SIG-M5 (cell line): Measurements from ENCODE around the gene B3GNT5.

ENCODE experiments used
- DNase-seq: peaks from one replicate; lab custom pipeline; 2025; lab: John Stamatoyannopoulos, UW

B3GNT5 gene

DNA sequence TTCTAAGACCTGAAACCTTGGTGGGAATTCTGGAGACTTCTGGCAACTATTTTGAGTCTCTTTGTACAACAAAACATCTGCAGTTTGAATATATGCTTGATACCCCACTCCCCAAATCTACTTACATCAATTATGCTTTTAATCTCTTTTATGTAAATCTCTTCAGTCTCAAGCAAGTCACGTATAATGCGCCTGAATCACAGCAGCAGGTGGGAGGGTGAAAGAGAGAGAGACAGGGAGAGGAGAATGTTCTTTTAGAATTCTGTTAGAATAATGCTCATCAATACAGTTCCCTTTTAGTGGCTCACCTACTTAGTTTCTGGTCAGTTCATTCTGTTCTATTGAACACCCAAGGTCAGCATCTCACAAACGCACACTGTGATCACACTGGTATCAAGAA is 22.2 kb upstream of the B3GNT5 start:
- DNase-seq: no peak

DNA sequence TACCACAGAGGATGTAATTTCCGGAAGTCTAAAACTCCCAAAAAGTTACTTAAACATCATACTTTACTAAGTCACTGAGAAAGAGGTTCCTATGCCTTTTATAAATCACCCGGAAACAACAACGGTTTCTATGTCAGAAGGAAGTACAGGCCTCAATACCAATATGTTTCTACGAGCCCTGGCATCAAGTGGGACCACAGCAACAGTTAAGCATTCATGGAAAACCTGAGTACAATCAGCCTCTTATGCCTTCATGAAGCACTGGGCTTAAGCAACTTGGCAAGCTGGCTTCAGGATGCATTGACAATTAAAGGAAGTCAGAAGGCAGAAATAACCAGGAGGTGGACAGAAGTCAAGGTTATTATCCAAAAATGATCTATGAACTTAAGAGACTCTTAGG is 19.1 kb upstream of the B3GNT5 start:
- DNase-seq: no peak

DNA sequence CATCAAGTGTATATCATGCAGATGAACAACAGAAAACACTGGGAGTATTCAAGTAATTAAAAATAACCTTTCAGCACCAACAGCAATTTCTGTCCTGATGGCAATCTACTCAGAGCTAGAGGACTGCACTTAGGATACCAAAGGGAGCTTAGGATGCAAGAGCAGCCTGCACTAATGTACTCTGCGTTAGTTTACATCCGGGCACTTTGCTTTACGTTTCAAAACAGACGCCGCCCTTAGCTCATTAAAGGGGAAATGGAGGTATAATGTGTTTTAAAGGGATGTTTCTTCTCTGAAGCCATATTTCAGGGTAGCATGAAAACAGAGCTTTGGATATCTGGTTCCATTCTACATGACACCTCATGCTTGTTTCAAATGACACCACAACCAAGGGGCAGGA is 14.0 kb upstream of the B3GNT5 start:
- DNase-seq: no peak

DNA sequence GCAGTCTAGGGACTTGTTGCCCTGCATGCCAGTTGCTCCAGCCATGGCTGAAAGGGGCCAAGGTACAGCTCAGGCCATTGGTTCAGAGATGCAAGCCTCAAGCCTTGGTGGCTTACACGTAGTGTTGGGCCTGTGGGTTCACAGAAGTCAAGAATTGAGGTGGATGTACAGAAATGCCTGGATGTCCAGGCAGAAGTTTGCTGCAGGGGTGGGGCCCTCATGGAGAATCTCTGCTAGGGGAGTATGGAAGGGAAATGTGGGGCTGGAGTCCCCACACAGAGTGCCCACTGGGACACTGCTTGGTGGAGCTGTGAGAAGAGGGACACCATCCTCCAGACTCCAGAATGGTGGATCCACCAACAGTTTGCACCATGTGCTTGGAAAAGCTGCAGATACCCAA is 10.6 kb upstream of the B3GNT5 start:
- DNase-seq: no peak

DNA sequence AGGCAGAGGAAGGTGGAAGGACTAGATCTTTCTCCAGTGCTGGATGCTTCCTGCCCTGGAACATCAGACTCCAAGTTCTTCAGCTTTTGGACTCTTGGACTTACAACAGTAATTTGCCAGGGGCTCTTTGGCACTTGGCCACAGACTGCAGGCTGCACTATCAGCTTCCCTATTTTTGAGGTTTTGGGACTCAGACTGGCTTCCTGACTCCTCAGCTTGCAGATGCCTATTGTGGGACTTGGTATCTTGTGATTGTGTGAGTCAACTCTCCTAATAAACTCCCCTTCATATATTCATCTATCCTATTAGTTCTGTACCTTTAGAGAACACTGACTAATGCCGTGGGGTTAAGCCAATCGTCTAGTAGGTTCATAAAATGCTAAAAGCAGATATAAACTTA is 8.8 kb upstream of the B3GNT5 start:
- DNase-seq: peak; percentile 16

DNA sequence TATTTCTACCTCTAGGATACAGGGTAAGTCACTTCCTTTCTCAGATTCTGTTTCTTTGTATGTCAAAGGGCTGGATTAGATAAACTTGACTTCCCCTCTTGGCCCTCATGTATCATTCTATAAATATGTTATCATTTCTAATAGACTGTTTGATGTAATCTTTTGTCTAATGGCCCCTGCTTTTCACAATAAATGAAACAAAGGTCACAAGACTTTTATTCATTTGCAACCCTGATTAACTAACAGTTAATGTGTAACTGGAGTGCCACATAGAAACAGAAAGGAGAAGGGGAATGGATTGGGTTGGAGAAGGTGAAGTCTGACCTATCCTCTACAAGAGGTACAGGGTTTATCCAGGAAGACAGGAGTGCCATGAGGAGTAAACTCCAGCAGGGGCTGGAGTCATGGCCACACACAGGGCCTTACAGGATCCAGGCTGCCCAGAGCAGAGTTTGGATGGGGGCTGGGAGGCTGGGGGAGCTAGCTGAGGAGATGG is 8.0 kb upstream of the B3GNT5 start:
- no peak for DNase-seq

DNA sequence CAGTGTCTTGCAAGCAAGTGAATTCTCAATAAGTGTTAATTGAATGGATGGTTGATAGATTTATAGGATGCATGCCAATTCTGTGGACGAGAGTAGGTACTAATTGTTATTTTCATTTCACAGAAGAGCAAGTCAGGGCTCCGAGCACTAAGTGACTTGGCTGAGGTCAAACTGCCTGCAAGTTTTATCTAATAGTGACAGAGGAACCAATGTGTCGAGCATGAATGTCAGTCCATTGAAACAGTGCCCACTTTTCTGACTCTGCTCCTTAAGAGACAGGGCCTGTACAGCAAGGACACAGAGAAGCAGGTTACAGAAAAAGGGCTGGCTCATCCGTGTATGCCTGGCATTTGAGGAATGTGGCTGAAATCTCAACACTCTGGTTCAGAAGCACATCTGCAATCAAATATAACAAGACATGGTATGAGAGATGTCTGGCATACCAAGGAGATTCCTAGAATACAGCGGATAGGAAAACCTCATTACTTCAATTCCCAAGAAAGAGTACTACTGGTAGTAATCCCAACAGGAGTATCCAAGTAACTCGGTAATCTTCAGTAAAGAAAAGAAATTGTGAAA is 6.0 kb upstream of the B3GNT5 start:
- DNase-seq: no peak

DNA sequence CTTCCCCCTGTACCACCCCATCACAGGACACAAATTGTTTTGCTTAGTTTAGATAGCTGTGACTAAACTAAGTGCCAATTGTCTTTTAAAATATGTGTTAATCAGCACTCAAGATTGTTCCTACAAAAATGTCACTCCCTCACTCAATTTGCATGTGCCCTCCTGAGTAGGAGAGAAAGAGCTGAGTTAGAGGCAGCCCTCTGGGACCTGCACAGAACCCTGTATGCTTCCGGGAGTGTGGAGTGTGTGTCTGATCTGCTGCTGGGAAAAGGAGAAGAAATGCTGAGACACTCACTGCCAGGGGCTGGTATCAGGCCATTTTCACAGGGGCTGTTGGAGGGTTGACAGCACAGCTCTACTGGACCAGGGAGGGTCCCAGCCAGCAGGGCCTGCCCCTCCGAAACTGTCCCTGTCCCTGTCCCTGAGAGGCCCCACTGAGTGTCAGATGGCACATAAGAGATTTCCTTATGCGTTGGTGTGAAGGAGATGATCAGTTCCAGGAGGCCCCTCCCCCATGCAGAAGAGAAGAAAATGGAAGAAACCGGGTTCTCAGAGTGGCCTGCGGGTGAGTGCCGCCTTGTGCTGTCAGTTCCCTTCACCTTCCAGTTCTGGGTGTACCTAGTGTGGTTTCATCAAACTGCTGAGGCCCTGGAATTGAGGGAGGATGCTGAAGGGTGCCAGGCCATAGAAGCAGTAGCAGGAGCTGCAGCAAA is 3.9 kb upstream of the B3GNT5 start:
- no peak for DNase-seq

DNA sequence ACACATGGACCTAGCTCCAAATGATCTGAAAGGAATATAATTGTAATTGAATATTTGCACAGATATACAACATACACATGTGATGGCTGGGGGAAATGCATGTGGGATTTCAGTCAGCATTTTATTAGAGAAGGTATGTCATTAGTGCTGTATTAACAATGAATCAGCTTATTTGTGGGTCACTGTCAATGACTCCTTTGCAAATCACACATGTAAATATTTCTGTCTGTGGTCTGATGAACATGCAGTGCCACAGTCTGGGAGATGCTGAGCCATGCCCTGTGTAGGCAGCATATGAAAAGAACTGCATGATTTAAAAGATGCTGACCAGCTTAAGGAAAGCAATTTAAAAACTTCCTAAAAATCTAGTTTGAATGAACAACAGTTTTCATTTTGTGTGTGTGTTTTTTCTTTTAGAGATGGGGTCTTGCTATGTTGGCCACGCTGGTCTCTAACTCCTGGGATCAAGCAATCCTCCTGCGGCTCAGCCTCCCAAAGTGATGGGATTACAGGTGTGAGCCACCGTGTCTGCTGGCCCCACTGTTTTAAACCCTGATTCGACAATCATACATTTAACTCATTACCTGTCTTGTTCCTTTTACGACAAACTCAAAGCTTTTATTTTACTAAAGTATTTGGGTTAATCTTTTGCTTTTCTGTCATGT is 803 bp upstream of the B3GNT5 start:
- DNase-seq: no peak

DNA sequence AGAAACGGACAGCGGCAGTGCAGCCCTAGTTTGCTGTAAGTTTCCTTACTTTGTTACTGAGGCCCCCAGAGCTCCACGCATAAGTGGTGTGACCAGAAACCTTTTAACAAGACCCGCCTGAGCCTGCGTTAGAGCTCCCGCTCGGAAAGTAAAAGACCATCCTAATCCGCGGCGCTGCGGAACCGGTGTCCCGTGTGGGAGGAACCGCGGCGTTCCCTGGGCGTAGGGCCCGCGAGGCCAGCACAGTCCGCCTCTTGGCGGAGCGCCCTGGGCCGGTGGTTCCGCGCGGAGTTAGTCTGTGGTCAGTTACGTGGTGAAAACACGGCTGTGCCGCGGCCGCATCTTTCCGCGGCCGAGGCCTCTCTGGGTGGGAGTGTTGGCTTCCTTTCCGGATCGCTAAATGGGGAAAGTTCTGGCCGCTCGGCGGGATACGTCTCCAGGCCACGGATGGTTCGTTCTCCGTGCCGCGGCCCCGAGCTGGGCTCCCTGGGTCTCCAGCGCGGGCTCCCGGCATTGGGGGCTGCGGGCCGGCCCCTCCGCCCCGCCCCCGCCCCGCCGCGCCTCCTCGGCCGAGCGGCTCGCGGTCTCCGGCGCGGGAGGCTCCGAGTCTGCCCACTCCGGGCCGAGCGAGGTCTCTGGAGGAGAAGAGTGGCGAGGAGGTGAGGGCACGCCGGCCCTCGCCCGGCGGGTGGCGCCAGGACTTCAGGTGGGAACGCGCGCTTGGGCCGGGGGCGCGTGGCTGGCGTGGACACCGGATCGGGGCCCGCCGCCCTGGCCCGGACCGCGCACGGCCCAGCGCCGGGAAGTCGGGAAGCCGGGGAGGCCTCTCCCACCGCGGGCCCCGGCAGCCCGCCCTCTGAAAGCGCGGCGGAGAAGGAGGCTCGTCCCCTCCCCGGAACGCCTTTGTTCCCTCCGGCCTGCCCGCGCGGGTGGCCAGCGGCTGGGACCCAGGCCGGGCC is 754 bp downstream of the B3GNT5 start:
- no peak for DNase-seq

DNA sequence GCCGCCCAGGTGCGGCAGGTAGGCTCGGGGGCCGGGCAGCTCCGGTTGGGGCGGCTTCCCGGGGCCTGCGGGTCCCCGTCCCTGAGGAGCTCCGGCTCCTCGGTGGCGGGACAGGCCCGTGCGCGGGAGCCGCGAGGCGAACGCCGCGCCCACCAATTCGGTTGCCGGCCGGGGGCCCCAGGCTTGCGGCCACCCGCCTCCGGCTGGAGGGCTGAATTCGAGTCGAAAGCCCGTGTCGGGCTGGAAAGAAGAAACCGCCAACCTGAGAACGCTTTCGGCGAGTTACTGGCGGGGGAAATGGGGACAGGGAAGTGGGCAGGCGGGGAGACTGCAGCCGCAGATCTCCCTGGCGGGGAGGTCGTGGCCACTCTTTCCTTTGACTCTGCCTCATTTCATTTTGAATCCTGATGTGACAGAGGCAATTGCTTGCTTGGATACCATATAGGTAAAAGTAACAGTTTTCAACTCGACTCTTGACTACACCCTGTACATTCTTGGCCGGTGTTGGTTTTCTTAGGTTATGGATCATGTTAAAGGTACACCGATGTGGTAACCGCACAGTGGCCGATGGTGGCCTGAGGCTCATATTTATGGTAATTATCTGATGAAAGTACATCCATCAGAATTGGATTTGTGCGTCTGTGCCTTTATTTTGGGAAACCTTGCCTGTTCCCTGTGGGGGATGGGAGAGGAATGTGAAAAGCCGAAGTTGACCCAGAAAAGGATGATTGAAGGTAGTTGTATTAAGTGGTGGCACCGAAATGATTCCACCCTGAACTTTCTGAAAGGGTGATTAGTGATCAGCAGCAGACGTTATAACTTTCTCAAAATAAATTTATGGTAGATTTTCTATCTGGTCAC is 1.7 kb downstream of the B3GNT5 start:
- DNase-seq: no peak

DNA sequence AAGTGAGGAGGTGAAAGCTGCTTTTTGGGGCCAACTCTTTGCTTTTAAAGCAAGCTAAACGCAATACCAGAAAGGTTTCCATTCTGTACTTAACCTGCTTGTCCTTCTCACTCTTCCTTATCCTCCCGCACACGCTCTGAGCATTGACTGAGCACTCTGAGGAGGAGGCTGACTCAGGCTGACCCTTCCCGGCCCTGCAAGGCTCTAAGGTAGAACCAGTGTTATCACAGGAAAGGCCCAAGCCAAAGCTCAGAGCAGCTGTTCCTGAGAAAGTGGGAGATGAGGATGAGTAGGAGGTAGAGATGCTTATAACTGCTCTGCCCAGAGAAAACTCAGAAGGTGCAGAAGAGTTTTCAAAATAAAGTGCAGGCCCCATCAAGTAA is 2.3 kb downstream of the B3GNT5 start:
- no peak for DNase-seq

DNA sequence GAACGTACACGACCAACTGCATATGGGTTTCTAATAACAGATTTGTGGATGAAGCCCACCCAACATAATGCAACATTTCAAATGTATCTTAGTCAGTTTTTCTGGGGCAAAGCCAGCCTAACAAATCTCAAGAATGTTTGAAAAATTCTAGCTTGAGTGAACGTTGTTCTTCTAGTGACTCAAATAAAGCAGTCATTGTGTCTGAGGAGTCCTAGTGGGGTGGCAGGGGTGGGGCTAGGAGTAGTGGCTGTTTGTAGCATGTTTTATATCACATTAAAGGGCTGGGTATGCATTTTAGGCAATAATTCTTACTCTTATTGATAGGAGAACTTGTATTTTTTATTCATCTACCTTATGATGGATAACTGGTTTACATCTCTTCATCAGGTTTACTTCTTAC is 6.0 kb downstream of the B3GNT5 start:
- no peak for DNase-seq

DNA sequence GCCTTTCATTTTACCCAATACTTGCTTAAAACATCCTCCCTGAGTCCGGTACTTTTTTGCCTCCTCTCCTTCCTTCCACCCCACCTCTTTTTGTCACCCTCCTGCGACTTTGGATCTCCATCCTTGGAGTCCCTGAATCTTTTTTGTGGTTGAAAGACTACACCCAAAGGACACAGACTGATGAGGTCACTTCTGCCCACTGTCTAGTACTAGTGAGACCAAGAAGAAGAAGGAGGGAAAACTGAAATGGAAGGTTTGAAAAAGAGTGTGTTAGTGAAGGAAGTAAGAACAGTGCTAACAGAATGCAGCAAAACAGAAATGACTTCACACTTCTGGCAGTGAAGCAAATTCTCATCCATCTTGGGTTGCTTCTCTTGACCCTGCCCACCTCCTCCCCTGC is 6.6 kb downstream of the B3GNT5 start:
- DNase-seq: no peak

DNA sequence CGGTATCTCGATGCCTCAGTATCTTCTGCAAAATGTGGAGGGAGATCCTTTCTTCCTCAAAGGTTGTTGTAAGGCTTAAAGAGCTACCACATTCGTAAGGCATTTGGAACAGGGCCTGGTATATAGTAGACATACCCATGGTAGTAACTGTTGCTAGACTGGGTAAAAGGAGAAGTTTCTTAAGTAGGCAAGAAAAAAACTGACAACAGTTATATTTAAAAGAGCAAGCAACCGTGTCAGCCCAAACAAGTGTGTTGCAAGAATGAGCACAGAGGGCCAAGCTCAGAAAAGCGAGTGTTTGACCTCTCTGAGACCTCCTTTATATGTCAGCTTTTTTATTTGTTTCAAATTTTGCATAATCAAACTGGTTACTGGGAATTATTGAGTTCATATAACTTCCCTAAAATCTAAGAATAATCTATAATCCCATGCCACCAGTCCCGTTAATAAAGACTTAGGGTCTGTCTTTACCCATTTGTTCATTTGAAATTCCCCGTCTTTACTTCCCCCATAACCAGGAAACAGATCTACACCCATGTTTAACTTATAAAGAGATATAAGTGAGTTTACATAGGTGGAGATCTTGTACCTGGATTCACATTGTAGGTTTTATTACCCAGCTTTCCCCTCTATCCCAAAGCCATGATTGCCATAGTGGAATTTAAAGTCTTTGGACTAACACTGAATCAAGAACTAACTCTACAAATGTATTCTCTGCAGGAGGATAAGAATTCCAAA is 7.3 kb downstream of the B3GNT5 start:
- peak; percentile 95 for DNase-seq

DNA sequence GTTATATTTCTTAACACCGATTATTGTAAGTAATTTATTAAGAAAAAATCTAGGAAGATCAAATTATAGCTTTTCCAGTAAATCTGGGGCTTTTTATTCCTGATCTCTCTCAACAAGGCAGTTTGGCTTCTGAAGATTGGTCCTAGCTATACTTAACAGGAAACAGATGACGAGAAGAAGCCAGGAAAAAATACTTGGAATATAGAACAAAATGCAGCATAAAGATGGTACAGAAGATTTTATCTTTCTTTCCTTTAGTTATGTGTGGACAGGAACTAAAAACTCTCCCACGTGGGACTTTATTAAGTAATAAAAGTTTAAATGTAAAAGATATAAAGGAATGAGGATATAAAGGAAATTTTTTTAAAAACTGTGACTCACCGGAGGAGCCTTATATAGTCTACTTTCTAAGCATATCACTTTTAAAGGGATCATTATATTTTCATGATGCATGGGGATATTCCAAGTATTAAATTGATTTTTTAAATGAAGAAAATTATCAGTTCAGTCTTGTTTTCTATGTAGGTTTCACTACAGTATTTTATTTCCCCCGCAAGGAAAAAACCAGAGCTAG is 8.2 kb downstream of the B3GNT5 start:
- DNase-seq: no peak

DNA sequence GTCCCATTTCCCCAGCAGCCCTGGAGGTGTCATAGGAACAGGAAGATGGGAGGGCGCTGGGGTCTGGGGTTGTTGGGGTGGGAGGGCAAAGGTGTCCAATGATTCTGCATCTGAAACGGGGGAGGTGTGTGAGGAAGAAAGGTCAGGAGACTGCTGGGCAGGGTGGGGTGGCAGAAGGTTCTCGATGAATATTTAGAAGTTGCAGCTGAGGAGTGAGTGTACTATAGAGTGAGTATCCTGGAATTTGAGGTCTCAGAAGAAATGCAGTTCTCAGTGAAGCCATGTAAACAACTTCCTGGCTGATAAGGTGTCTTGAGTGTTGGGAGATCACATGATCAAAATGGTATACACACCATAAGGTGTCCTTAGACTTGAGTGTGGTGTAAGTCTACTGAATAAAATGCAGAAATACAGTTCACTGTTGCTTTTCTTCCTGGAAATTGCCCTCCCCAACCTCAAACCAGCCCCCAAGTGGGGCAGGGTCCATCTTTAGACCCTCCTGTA is 9.9 kb downstream of the B3GNT5 start:
- no peak for DNase-seq

DNA sequence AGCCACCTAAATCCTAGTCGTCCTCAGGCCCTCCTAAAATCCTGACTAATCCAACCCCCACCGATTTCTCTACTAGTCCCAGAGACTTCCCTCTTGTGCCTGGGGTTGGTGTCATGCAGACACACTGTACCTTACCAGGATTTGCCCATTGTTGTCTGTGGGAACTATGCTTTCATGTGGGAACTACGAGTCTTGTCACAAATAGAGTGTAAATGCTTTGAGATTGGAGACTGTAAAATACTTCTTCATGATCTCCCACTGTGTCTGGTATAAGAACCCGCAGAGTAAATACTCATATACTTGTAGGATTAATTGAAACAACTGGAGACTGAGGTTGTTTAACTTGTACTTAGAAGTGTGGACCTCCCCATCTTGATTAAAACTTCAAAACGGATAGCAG is 11.2 kb downstream of the B3GNT5 start:
- DNase-seq: no peak

DNA sequence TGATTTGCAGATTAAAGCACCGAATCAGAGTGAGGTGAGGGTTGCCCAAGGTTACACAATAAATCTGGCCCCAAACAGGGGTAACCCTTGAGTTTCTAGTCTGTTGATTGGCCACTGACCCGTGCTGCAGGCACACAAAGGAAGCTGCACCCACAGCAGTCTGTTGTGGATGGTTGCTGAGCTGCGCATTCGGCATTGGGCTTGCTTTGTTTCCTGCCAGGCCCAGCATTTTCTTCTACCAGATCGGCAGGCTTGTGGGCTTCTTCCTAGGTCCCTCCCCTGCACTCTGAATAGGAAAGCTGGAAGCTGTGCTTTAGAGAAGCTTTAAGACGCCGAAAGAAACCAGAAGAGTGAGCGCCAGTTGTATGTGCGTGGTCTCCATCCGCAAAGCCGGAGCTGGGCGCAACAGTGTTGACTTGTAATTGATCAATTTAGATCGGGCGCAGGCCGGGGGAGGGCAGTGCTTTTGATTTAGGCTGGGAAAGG is 12.1 kb downstream of the B3GNT5 start:
- no peak for DNase-seq

DNA sequence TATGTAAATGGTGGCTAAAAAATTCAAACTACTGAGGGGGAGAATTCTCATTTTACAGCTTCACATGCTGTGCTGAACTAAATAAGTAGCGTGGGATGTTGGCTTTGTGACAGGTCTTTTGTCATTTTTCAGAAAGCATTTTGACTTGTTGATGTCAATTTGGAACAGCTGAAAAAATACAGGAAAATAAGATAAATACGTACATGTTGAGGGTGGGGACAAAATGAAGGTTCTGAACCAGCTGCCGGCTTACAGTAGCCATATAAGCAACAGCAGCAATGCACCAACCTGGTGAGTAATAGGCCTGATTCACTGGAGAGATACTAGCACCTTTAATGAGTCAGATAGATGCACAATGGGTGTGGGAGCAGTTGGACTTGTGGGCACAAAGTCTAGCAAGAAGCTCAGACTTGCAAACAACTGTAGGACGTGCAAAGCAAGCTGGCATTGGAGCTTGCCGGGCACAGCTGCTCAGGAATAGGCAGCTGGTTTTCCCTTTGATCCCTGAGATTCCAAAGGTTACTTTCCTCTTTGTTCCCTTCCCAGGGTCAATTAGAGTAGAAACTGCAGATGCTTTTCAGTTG is 12.9 kb downstream of the B3GNT5 start:
- no peak for DNase-seq
